GM12865 (cell line): ENCODE results near the gene GPR42.
A peak's percentile ranks its signal among the peaks of the same experiment; 100 is the strongest.

Experiments
- DNase-seq: peaks from one replicate; pipeline ENCODE4 v3.0.0; 2010; ENCODE audit warnings: low read depth
- H3K4me3 ChIP-seq: 2 replicates; pipeline ENCODE4 v1.5.1; 2011; ENCODE audit warnings: mild to moderate bottlenecking, low read depth, low read length, control low read depth
- TF ChIP-seq, protein P1 (sequence below): IDR thresholded peaks from 2 replicates; pipeline ENCODE4 v1.5.1; 2011; ENCODE audit warnings: low read length, control low read depth, low read depth, inconsistent platforms; ENCODE audit not compliant: insufficient read depth; ENCODE audit errors: missing control alignments

The GPR42 gene, protein sequence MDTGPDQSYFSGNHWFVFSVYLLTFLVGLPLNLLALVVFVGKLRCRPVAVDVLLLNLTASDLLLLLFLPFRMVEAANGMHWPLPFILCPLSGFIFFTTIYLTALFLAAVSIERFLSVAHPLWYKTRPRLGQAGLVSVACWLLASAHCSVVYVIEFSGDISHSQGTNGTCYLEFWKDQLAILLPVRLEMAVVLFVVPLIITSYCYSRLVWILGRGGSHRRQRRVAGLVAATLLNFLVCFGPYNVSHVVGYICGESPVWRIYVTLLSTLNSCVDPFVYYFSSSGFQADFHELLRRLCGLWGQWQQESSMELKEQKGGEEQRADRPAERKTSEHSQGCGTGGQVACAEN

DNA sequence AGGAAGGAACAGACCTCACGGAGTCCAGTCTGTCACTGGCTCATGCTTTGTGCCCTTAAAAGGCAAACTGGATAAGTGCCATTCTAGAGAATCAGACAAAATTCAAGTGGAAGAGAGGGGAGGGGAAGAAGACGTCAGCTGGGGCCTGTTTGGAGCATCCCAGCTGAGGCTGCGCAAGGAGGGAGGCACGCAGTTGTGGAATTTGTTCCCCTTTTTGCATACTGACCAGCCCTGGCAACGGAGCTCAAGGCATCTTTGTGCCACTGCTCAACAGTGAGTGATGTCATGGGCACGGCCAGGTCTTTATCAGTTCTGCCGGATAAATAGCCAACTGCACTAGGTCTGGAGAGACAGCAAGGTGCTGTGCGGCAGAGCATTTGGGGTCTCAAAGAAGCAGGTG is at the start of gene GPR42:
TSS of gene GPR42 (plus strand) at position 347 of the 400 bp plus-strand sequence. CDS start 292 bp downstream, outside the sequence.
- TF ChIP-seq, protein P1, sequence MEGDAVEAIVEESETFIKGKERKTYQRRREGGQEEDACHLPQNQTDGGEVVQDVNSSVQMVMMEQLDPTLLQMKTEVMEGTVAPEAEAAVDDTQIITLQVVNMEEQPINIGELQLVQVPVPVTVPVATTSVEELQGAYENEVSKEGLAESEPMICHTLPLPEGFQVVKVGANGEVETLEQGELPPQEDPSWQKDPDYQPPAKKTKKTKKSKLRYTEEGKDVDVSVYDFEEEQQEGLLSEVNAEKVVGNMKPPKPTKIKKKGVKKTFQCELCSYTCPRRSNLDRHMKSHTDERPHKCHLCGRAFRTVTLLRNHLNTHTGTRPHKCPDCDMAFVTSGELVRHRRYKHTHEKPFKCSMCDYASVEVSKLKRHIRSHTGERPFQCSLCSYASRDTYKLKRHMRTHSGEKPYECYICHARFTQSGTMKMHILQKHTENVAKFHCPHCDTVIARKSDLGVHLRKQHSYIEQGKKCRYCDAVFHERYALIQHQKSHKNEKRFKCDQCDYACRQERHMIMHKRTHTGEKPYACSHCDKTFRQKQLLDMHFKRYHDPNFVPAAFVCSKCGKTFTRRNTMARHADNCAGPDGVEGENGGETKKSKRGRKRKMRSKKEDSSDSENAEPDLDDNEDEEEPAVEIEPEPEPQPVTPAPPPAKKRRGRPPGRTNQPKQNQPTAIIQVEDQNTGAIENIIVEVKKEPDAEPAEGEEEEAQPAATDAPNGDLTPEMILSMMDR, result no peak
- DNase-seq, result no peak
- H3K4me3 ChIP-seq, result no peak within 1 kb of the TSS

DNA sequence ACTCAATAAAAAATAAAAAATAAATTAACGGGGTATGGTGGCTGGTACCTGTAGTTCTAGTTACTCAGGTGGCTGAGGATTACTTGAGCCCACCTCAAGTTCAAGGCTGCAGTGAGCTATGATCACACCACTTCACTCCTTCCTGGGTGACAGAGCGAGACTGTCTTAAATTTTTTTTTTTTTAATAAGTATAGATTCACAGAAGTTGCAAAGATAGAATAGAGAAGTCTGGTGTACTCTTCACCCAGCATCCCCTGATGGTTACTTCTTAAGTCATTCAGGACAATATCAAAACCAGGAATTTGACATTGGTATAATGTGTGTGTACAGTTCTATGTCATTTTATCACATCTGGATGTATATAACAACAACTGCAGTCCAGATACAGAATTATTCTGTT is 49.6 kb upstream of the GPR42 start:
- H3K4me3 ChIP-seq, result no peak overlapping the region
- TF ChIP-seq, protein P1, result no peak
- no peak for DNase-seq

DNA sequence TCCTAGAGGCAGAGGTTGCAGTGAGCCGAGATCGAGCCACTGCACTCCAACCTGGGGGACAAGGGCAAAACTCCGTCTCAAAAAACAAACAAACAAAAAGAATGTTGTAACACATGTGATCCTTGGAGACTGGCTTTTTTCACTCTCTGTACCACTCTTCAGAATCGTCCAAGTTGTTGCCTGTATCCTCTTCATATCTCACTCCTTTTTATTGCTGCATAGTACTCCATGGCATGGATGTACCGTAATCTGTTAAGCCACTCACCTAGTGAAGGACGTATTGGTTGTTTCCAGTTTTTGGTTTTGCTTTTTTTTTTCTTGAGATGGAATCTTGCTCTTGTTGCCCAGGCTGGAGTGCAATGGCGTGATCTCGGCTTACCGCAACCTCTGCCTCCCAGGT is 48.9 kb upstream of the GPR42 start:
- no peak for DNase-seq
- TF ChIP-seq, protein P1, result no peak

DNA sequence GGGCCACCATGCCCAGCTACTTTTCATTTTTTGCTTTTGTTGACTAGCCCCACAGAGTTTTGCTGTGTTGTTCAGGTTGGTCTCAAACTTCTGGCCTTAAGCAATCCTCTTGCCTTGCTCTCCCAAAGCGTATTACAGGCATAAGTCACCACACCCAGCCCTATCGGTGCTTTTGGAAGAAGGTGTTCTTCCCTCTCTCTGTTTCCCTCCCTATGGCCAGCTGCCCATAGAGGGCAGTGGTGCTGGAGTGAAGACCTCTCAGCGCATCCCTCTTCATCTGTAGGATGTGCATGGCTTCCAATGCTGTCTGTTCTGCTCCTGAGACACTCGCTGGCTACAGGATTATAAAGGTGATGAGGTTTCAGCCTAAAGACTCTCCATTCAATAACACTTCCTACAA is 43.2 kb upstream of the GPR42 start:
- no peak for DNase-seq
- TF ChIP-seq, protein P1, result peak; percentile 25

More for the DNA sequence above, 48.9 kb upstream of the GPR42 start:
- no peak overlapping the region for H3K4me3 ChIP-seq

DNA sequence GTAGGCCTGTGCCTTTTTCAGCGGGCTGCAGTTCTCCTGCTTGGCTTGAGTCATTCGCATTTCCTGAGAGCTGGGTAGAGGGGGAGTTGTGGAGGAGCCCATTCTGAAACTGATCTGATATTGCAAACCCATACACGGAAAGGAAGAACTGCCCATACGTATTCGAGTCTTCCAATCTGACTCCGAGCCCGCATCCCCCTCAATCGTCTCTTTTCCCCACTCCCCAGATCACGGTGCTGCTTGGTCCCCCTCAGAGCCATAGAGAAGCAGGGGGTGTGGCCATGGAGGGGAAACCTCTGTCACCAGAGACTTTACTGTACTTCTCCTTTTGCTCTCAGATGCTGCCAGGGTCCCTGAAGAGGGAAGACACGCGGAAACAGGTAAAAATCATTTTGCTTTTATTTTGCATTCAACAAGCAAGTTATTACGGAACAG is 42.0 kb upstream of the GPR42 start, which contains the start of gene CD22:
TSS of gene CD22 (plus strand) at position 337 of the 435 bp plus-strand sequence. CDS start 2,854 bp downstream, outside the sequence.
- TF ChIP-seq, protein P1, result no peak
- peak within 1 kb of the TSS; percentile 69 for H3K4me3 ChIP-seq
- peak; percentile 81 for DNase-seq

More for the DNA sequence above, 43.2 kb upstream of the GPR42 start:
- H3K4me3 ChIP-seq, result no peak overlapping the region

DNA sequence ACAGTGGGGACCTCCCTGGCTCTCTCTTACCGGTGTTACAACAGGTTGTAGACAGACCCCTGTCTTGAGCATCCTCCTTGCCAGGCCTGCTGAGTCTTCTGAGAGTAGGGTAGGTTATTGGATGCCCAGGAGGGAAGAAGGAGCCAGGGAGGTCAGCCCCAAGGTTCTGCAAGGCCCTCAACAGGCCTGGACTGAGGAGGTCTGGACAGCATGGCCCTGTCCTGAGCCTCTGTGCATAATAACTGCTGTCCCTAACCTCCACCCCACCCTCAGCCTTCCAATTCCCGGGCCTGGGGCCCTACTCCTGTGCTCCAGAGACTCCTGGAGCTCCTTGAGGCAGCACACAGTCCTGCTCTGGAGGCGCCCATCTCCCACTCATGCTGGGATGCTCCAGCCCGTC is 41.5 kb upstream of the GPR42 start:
- no peak for DNase-seq
- TF ChIP-seq, protein P1, result no peak
- H3K4me3 ChIP-seq, result peak overlapping the region; percentile 69
